ENCODE results near the gene KIAA1671.
"Not testable (repeated sequence)": the region's sequence is repeated elsewhere in the genome, so short reads cannot be mapped to it uniquely, and the experiment has no call there.

The KIAA1671 gene

GRCh38 chr22:24951942-24952836, at the start of gene KIAA1671:
Gene KIAA1671 (plus strand): TSS chr22:24952716. CDS start chr22:25028000, 75,284 bp downstream.
- DNase-seq: peak; percentile 84

- DNase-seq: no peak
Measured at GRCh38 chr22:24905909-24906308, 46.6 kb upstream of the KIAA1671 start.

- DNase-seq: not testable (repeated sequence)
Measured at GRCh38 chr22:24907101-24907500, 45.4 kb upstream of the KIAA1671 start.

- no peak for DNase-seq
Measured at GRCh38 chr22:24920029-24920428, 32.5 kb upstream of the KIAA1671 start.

- DNase-seq: no peak
Measured at GRCh38 chr22:24925586-24926427, 26.7 kb upstream of the KIAA1671 start.

GRCh38 chr22:24926428-24926725, 26.1 kb upstream of the KIAA1671 start:
- DNase-seq: no peak

- DNase-seq: no peak
Measured at GRCh38 chr22:24926849-24927579, 25.5 kb upstream of the KIAA1671 start.

- no peak for DNase-seq
Measured at GRCh38 chr22:24928322-24928721, 24.2 kb upstream of the KIAA1671 start.

GRCh38 chr22:24930678-24931077, 21.8 kb upstream of the KIAA1671 start:
- DNase-seq: no peak

- no peak for DNase-seq
Measured at GRCh38 chr22:24935771-24936483, 16.6 kb upstream of the KIAA1671 start.

- no peak for DNase-seq
Measured at GRCh38 chr22:24937114-24937513, 15.4 kb upstream of the KIAA1671 start.

GRCh38 chr22:24938741-24939341, 13.7 kb upstream of the KIAA1671 start:
- DNase-seq: peak; percentile 13

- no peak for DNase-seq
Measured at GRCh38 chr22:24942301-24942700, 10.2 kb upstream of the KIAA1671 start.

- DNase-seq: no peak
Measured at GRCh38 chr22:24944217-24944937, 8.1 kb upstream of the KIAA1671 start.

- no peak for DNase-seq
Measured at GRCh38 chr22:24945430-24945829, 7.1 kb upstream of the KIAA1671 start.

- no peak for DNase-seq
Measured at GRCh38 chr22:24947383-24947782, 5.1 kb upstream of the KIAA1671 start.

- no peak for DNase-seq
Measured at GRCh38 chr22:24947881-24948280, 4.6 kb upstream of the KIAA1671 start.

- DNase-seq: no peak
Measured at GRCh38 chr22:24948356-24949202, 3.9 kb upstream of the KIAA1671 start.

- DNase-seq: no peak
Measured at GRCh38 chr22:24950272-24950902, 2.1 kb upstream of the KIAA1671 start.

- DNase-seq: no peak
Measured at GRCh38 chr22:24952837-24953383, 394 bp downstream of the KIAA1671 start.
